Mucosa of rectum (tissue), 2 donors: ENCODE measurements around the gene CRHR1.

Experiments used
- H3K27ac ChIP-seq, 2 donors: one replicate each; pipeline ENCODE4 v1.7.0; 2013; ENCODE audit warnings: inconsistent platforms in 2 of 2, low read depth in 2 of 2, low read length in 2 of 2
- H3K27me3 ChIP-seq, 2 donors: one replicate each; pipeline ENCODE4 v1.7.0; 2013; ENCODE audit warnings: low read length in 2 of 2; ENCODE audit not compliant: control insufficient read depth in 2 of 2, insufficient read depth in 2 of 2
- H3K36me3 ChIP-seq, 2 donors: one replicate each; pipeline ENCODE4 v1.7.0; 2013; ENCODE audit warnings: low read length in 2 of 2; ENCODE audit not compliant: control insufficient read depth in 2 of 2, insufficient read depth in 2 of 2
- H3K4me1 ChIP-seq, 2 donors: one replicate each; pipeline ENCODE4 v1.7.0; 2013; ENCODE audit warnings: low read length in 2 of 2, mild to moderate bottlenecking in 1 of 2; ENCODE audit not compliant: control insufficient read depth in 2 of 2, insufficient read depth in 2 of 2
- H3K4me3 ChIP-seq, 2 donors: one replicate each; pipeline ENCODE4 v1.7.0; 2013; ENCODE audit warnings: low read length in 2 of 2
- H3K9ac ChIP-seq, 2 donors: one replicate each; pipeline ENCODE4 v1.7.0; 2013; ENCODE audit warnings: low read length in 2 of 2, low read depth in 1 of 2, mild to moderate bottlenecking in 1 of 2
- H3K9me3 ChIP-seq, 2 donors: one replicate each; pipeline ENCODE4 v1.7.0; 2013; ENCODE audit warnings: low read length in 2 of 2; ENCODE audit not compliant: control insufficient read depth in 2 of 2
- donor health status: healthy.
- donor health status: Normal muscosa, but diverticular disease.

The CRHR1 gene

DNA sequence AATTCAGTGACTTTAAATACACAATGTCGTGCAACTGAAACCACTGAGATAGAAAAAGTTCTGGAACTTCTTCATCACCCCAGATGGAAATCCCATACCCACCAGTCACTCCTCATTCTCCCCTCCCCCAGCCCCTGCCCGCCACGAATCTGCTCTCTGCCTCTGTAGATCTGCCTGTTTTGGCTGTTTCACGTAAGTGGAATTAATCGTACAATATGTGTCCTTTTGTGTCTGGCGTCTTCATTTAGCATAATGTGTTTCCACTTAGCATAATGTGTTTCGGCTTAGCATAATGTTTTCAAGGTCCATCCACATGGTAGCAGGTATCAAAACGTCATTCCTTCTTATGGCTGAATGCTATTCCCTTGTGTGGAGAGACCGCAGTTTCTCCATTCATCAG lies 57.1 kb downstream of the CRHR1 start:
- Histone ChIP-seq H3K27me3 (no peaks in the 10 kb centered on the region), H3K9ac (no peak overlapping the region), H3K9me3 (no peaks in the 10 kb centered on the region), H3K36me3 (no peaks in the 10 kb centered on the region), H3K27ac (no peak overlapping the region), H3K4me3 (no peak overlapping the region), H3K4me1 (no peaks in the 10 kb centered on the region)

DNA sequence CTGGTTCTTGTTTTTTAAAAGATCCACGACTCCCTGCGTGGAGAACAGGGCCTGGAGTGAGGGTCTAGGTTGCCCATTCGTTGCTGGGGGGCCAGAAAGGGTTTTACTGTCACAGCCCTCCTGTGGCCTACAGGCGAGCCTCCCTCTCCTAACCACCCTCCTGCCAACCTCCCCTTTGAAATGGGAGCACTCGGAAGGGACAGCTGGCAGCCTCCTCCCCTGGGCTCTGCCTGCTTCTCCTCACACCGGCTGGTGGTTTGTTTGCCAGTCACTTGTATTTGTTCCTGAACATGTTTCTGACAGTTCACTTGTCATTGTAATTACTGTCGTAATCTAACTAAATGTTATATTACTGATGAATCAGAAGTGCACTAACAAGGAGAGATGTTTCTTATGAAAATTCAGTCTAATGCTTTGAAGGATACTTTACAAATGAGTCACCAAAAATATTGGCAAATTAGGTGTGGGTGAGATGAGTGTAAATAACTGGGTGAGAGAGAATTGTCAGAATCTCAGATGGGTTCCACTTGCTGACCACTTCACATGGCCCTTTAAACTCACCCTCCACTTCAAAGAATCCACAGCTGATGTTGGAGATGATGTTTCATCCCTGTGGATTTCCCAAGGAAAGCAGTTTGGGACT lies 57.9 kb downstream of the CRHR1 start:
- H3K36me3 ChIP-seq = no peaks in the 10 kb centered on the region
- H3K9me3 ChIP-seq = no peaks in the 10 kb centered on the region
- no peaks in the 10 kb centered on the region for H3K27me3 ChIP-seq
- H3K27ac ChIP-seq = no peak overlapping the region
- no peak overlapping the region for H3K9ac ChIP-seq
- H3K4me1 ChIP-seq = no peaks in the 10 kb centered on the region
- H3K4me3 ChIP-seq = no peak overlapping the region

- H3K4me3 ChIP-seq = no peak overlapping the region
- H3K9ac ChIP-seq = no peak overlapping the region
- no peak overlapping the region for H3K27ac ChIP-seq
- H3K4me1 ChIP-seq = no peaks in the 10 kb centered on the region
- no peaks in the 10 kb centered on the region for H3K9me3 ChIP-seq
- H3K36me3 ChIP-seq = no peaks in the 10 kb centered on the region
- H3K27me3 ChIP-seq = no peaks in the 10 kb centered on the region
Observed at GRCh38 chr17:45843722-45844121, 59.6 kb downstream of the CRHR1 start.

DNA sequence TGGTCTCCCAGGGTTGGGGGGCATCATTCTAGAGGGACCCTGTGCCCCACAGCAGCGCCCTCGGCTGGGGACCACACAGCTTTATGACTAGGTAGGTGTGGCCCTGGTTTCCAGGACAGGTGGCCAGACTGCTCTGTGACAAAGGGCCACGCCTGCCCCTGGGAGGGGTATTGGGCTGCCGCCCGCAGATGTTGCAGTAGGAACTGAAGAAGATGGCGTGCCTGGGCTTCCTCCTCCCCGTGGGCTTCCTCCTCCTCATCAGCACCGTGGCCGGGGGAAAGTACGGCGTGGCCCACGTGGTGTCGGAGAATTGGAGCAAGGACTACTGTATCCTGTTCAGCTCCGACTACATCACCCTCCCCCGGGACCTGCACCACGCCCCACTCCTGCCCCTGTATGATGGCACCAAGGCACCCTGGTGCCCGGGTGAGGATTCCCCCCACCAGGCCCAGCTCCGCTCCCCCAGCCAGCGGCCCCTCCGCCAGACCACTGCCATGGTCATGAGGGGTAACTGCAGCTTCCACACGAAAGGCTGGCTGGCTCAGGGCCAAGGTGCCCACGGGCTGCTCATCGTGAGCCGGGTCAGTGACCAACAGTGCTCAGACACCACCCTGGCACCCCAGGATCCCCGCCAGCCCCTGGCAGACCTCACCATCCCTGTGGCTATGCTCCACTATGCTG lies 60.7 kb downstream of the CRHR1 start, which contains the start of gene SPPL2C:
Gene SPPL2C, plus strand, starts transcription at position 187 of the 681 bp plus-strand sequence. Its CDS starts 26 bp downstream, at position 213.
- no peaks in the 10 kb centered on the region for H3K9me3 ChIP-seq
- no peak within 1 kb of the TSS for H3K9ac ChIP-seq
- H3K27me3 ChIP-seq = no peaks in the 10 kb centered on the region
- H3K4me1 ChIP-seq = no peaks in the 10 kb centered on the region
- H3K4me3 ChIP-seq = no peak within 1 kb of the TSS
- H3K36me3 ChIP-seq = no peaks in the 10 kb centered on the region
- H3K27ac ChIP-seq = no peak within 1 kb of the TSS

DNA sequence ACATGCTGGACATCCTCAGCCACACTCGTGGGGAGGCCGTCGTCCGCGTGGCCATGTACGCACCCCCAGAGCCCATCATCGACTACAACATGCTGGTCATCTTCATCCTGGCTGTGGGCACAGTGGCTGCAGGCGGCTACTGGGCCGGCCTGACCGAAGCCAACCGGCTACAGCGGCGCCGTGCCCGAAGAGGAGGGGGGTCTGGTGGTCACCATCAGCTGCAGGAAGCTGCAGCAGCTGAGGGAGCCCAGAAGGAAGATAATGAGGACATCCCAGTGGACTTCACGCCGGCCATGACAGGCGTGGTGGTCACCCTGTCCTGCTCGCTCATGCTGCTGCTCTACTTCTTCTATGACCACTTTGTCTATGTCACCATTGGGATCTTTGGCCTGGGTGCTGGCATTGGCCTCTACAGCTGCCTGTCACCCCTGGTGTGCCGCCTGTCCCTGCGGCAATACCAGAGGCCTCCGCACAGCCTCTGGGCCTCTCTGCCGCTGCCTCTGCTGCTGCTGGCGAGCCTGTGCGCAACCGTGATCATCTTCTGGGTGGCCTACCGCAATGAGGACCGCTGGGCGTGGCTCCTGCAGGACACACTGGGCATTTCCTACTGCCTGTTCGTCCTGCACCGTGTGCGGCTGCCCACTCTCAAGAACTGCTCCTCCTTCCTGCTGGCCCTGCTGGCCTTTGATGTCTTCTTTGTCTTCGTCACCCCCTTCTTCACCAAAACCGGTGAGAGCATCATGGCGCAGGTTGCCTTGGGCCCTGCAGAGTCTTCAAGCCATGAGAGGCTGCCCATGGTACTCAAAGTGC lies 61.5 kb downstream of the CRHR1 start:
- H3K4me3 ChIP-seq = no peak overlapping the region
- H3K4me1 ChIP-seq = no peaks in the 10 kb centered on the region
- H3K9ac ChIP-seq = no peak overlapping the region
- no peaks in the 10 kb centered on the region for H3K36me3 ChIP-seq
- no peak overlapping the region for H3K27ac ChIP-seq
- H3K9me3 ChIP-seq = no peaks in the 10 kb centered on the region
- H3K27me3 ChIP-seq = no peaks in the 10 kb centered on the region

- Histone ChIP-seq H3K36me3 (no peaks in the 10 kb centered on the region), H3K9ac (no peak overlapping the region), H3K4me1 (no peaks in the 10 kb centered on the region), H3K27ac (no peak overlapping the region), H3K9me3 (no peaks in the 10 kb centered on the region), H3K4me3 (no peak overlapping the region), H3K27me3 (peaks cover 0 to 2% of the 10 kb centered on the region in 2 donors)
Observed at GRCh38 chr17:45846223-45846622, 62.1 kb downstream of the CRHR1 start.

- Histone ChIP-seq H3K4me1 (no peaks in the 10 kb centered on the region), H3K36me3 (no peaks in the 10 kb centered on the region), H3K4me3 (no peak overlapping the region), H3K27me3 (peaks cover 3 to 5% of the 10 kb centered on the region in 2 donors), H3K9ac (no peak overlapping the region), H3K9me3 (no peaks in the 10 kb centered on the region), H3K27ac (no peak overlapping the region)
Observed at GRCh38 chr17:45846646-45847045, 62.5 kb downstream of the CRHR1 start.

DNA sequence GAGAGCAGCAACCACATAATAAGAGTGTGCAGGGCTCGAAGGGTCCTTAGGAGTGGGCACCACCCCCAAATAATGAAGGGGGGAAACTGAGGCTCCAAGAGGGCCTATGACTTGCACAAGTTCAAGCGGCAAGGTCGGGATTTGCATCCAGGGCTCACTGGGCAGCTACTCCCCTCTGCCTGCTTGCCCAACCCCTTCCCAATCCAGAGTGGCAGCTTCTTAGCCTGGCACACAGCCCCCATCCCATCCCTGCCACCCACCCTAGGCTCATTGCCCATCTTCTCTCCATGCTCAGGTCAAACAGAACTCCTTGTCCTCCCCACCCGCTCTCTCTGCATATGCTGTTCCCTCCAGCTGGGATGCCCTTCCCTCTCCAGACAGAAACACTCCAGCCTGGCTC lies 63.0 kb downstream of the CRHR1 start:
- Histone ChIP-seq H3K27ac (no peak overlapping the region), H3K36me3 (no peaks in the 10 kb centered on the region)

DNA sequence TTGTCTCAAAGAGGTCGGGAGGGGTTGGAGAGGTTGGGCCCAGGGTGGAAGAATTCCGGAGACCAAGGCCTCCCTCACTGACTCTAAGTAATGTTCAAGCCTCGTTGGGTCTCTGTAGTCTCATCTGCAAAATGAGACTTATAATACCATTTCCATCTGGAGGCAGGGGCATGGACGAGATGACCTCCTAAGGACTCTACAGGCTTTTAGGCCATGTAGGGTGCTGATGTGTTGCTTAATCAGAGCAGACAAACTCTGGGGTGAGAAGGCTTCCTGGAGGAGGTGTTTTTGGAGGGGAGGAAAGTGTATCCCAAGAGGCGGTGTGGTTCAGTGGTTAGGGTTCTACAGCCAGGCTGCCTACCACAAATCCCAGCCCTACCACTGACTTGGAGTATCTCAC lies 63.6 kb downstream of the CRHR1 start:
- peaks cover 0 to 2% of the 10 kb centered on the region in 2 donors for H3K4me1 ChIP-seq
- no peaks in the 10 kb centered on the region for H3K36me3 ChIP-seq
- peaks cover 3 to 5% of the 10 kb centered on the region in 2 donors for H3K27me3 ChIP-seq
- H3K9me3 ChIP-seq = no peaks in the 10 kb centered on the region
- no peak overlapping the region for H3K9ac ChIP-seq
- no peak overlapping the region for H3K4me3 ChIP-seq
- H3K27ac ChIP-seq = no peak overlapping the region

More for the DNA sequence above, 63.0 kb downstream of the CRHR1 start:
- H3K4me3 ChIP-seq = no peak overlapping the region
- H3K9ac ChIP-seq = no peak overlapping the region
- no peaks in the 10 kb centered on the region for H3K9me3 ChIP-seq
- peaks cover 3 to 5% of the 10 kb centered on the region in 2 donors for H3K27me3 ChIP-seq
- H3K4me1 ChIP-seq = no peaks in the 10 kb centered on the region

DNA sequence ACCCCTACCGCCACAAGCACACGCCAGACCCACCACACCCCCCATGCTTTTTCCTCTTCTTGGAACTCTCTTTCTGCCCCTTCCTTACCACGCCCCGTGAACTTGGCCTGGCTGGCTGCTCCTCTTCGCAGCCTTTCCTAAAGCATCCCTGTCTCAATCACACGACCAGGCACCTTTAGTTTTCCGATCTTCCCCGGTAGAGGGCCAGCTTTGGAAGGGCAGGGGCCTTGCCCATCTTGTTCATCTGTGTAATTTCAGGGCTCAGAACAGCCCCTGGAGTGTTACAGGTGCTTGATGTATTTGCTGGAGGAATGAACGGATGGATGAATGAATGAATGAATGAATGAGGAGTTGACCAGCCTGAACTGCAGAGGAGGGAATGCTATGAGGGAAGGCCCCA lies 64.3 kb downstream of the CRHR1 start:
- Histone ChIP-seq H3K9me3 (no peaks in the 10 kb centered on the region), H3K9ac (no peak overlapping the region), H3K4me3 (no peak overlapping the region), H3K27me3 (peaks cover 3 to 5% of the 10 kb centered on the region in 2 donors), H3K36me3 (no peaks in the 10 kb centered on the region), H3K27ac (no peak overlapping the region), H3K4me1 (peaks cover 0 to 2% of the 10 kb centered on the region in 2 donors)
